ENCODE measurements around the gene ASPDH. TPM values are rescaled to one million over a fixed set of nuclear protein-coding genes. Genes with fewer than 3 reads are reported as not detected.
A peak's percentile ranks its signal among the peaks of the same experiment; 100 is the strongest.

ASPDH gene
- total RNA-seq, 1 experiment from 2014 or later: not detected

DNA sequence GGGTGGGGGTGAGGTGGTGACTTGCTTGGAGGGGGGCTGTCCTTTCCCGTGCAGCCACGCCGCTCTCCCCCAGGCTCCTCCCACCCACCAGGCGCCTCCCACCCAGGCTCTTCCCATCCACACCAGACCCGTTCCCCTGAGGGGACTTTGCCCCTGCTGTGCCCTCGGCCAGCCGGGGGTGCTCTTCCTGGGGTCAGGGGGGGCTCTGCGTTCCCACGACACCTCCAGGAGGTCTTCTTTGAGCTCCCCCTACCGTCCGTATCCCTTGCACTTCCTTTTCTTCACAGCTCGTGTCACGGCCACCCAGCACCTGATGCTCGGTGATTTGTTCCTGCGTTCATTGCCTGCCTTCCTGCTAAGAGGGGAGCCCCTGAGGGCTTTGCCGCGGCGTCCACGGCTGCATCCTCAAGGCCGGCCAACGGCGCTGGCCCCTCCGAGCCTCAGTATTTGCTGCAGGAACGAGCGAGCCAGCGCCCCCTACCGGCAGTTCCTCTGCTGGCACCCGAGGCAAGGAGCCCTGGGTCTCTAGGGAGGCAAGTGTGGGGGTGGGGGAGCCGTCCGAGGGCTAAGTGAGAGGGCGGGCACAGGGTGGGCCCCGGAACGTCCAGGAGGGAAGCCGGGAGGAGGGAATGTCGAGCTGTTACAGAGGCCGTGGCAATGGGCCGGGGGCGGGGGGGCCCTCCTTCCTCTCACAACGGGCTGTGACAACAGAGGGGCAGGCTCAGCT, 42.7 kb upstream of the ASPDH start:
- Mint-ChIP-seq H3K4me3 (peak overlapping the region; percentile 99), H3K27me3 (ENCODE audit: low read depth) (peaks cover 68% of the 10 kb centered on the region), H3K9me3 (no peaks in the 10 kb centered on the region), H3K4me1 (peaks cover 12% of the 10 kb centered on the region), H3K36me3 (no peaks in the 10 kb centered on the region), H3K27ac (peak overlapping the region; percentile 88; the same call in 1 of the 2 replicates)
- TF ChIP-seq MYBL2 (CRISPR knock-in tag; IDR thresholded peaks at IDR 0.05) (no peak), USF1 (CRISPR knock-in tag; IDR thresholded peaks at IDR 0.05) (peak; percentile 32; the same call in 1 of the 2 replicates), HMGXB4 (CRISPR knock-in tag; IDR thresholded peaks at IDR 0.05) (peak; percentile 76), ZSCAN18 (CRISPR knock-in tag; IDR thresholded peaks at IDR 0.05) (no peak), SP1 (CRISPR knock-in tag; conservative IDR thresholded peaks at IDR 0.05) (peak; percentile 60; the same call in 1 of the 2 replicates), MAX (CRISPR knock-in tag; IDR thresholded peaks at IDR 0.05) (peak; percentile 70), CREM (CRISPR knock-in tag; IDR thresholded peaks at IDR 0.05) (no peak), ZNF232 (CRISPR knock-in tag; IDR thresholded peaks at IDR 0.05) (no peak), FOXP1 (CRISPR knock-in tag; IDR thresholded peaks at IDR 0.05; ENCODE audit: borderline replicate concordance) (peak; percentile 49; the same call in 1 of the 2 replicates), ZNF219 (CRISPR knock-in tag; IDR thresholded peaks at IDR 0.05; ENCODE audit: borderline replicate concordance) (no peak), SMAD4 (CRISPR knock-in tag; IDR thresholded peaks at IDR 0.05) (peak; percentile 11; the same call in 1 of the 2 replicates)
- TF ChIP-seq, protein P1, sequence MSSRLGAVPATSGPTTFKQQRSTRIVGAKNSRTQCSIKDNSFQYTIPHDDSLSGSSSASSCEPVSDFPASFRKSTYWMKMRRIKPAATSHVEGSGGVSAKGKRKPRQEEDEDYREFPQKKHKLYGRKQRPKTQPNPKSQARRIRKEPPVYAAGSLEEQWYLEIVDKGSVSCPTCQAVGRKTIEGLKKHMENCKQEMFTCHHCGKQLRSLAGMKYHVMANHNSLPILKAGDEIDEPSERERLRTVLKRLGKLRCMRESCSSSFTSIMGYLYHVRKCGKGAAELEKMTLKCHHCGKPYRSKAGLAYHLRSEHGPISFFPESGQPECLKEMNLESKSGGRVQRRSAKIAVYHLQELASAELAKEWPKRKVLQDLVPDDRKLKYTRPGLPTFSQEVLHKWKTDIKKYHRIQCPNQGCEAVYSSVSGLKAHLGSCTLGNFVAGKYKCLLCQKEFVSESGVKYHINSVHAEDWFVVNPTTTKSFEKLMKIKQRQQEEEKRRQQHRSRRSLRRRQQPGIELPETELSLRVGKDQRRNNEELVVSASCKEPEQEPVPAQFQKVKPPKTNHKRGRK (CRISPR knock-in tag; IDR thresholded peaks at IDR 0.05; ENCODE audit: borderline replicate concordance): no peak
- TF ChIP-seq, protein P2, sequence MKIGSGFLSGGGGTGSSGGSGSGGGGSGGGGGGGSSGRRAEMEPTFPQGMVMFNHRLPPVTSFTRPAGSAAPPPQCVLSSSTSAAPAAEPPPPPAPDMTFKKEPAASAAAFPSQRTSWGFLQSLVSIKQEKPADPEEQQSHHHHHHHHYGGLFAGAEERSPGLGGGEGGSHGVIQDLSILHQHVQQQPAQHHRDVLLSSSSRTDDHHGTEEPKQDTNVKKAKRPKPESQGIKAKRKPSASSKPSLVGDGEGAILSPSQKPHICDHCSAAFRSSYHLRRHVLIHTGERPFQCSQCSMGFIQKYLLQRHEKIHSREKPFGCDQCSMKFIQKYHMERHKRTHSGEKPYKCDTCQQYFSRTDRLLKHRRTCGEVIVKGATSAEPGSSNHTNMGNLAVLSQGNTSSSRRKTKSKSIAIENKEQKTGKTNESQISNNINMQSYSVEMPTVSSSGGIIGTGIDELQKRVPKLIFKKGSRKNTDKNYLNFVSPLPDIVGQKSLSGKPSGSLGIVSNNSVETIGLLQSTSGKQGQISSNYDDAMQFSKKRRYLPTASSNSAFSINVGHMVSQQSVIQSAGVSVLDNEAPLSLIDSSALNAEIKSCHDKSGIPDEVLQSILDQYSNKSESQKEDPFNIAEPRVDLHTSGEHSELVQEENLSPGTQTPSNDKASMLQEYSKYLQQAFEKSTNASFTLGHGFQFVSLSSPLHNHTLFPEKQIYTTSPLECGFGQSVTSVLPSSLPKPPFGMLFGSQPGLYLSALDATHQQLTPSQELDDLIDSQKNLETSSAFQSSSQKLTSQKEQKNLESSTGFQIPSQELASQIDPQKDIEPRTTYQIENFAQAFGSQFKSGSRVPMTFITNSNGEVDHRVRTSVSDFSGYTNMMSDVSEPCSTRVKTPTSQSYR (CRISPR knock-in tag; IDR thresholded peaks at IDR 0.05): peak; percentile 24; the same call in 1 of the 2 replicates
- TF ChIP-seq, protein P3, sequence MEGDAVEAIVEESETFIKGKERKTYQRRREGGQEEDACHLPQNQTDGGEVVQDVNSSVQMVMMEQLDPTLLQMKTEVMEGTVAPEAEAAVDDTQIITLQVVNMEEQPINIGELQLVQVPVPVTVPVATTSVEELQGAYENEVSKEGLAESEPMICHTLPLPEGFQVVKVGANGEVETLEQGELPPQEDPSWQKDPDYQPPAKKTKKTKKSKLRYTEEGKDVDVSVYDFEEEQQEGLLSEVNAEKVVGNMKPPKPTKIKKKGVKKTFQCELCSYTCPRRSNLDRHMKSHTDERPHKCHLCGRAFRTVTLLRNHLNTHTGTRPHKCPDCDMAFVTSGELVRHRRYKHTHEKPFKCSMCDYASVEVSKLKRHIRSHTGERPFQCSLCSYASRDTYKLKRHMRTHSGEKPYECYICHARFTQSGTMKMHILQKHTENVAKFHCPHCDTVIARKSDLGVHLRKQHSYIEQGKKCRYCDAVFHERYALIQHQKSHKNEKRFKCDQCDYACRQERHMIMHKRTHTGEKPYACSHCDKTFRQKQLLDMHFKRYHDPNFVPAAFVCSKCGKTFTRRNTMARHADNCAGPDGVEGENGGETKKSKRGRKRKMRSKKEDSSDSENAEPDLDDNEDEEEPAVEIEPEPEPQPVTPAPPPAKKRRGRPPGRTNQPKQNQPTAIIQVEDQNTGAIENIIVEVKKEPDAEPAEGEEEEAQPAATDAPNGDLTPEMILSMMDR (IDR thresholded peaks at IDR 0.05): peak; percentile 97
- ChIA-PET CTCF (interaction anchor here (0.6 to 6.7 kb wide), 98 partner anchors 8 to 553 kb away, joined by 3 to 200 read pairs (median 6); partner anchors contain the start of genes ACP4, CLEC11A, JOSD2 and KCNC3), POLR2A (interaction anchor here (0.5 to 1.9 kb wide), 5 partner anchors 19 to 460 kb away, joined by 3 to 5 read pairs (median 3); partner anchors contain the start of gene JOSD2)
- DNase-seq (ENCODE audit: low spot score) (peak; percentile 98), ATAC-seq (peak; percentile 86)

Data from WTC11 (cell line).